Upper lobe of left lung (tissue), 6 donors: ENCODE results near the gene BTN3A1. TPM values are rescaled to one million over a fixed set of nuclear protein-coding genes. Genes with fewer than 3 reads are reported as not detected.

ENCODE experiments used
- ATAC-seq, 2 donors: fragments of 200-7000 bp; cut with Tn5 transposase; one replicate each; pipeline ENCODE4 v1.9.1; 2022; ENCODE audit warnings: mild to moderate bottlenecking in 2 of 2, moderate library complexity in 2 of 2; ENCODE audit not compliant: low FRiP score in 2 of 2
- DNase-seq, 2 donors: peaks; one replicate each; pipeline ENCODE4 v3.0.0-alpha.2; 2019 to 2020
- H3K27ac ChIP-seq, 4 donors: fragments of 200-600 bp; sonication (generic); one replicate each; pipeline ENCODE4 v1.5.1; 2016 to 2019
- H3K27me3 ChIP-seq, 4 donors: fragments of 200-600 bp; sonication (generic); one replicate each; pipeline ENCODE4 v1.5.1; 2017 to 2019
- H3K36me3 ChIP-seq, 4 donors: fragments of 200-600 bp; sonication (generic); one replicate each; pipeline ENCODE4 v1.5.1; 2016 to 2019
- H3K4me1 ChIP-seq, 4 donors: fragments of 200-600 bp; sonication (generic); one replicate each; pipeline ENCODE4 v1.5.1; 2018 to 2019
- H3K4me3 ChIP-seq, 4 donors: fragments of 200-600 bp; sonication (generic); one replicate each; pipeline ENCODE4 v1.5.1; 2017 to 2019; ENCODE audit warnings: mild to moderate bottlenecking in 2 of 4, moderate library complexity in 1 of 4
- H3K9me3 ChIP-seq, 4 donors: fragments of 200-600 bp; sonication (generic); one replicate each; pipeline ENCODE4 v1.5.1; 2018 to 2019
- CTCF ChIP-seq, 6 experiments: fragments of 450-650 bp in 4 of 6; fragments of 200-600 bp in 2 of 6; sonication (generic) in 2 of 6; IDR thresholded peaks; one replicate each; pipeline ENCODE4 v1.5.1; 2016 to 2019; ENCODE audit warnings: antibody characterized with exemption in 6 of 6
- EP300 ChIP-seq, 4 donors: sonication (generic); formaldehyde crosslinking; IDR thresholded peaks; one replicate each; pipeline ENCODE4 v1.5.1; 2017; ENCODE audit warnings: antibody characterized with exemption in 4 of 4, control low read depth in 2 of 4
- POLR2A ChIP-seq, 4 donors: fragments of 450-650 bp; IDR thresholded peaks; one replicate each; pipeline ENCODE4 v1.5.1; 2016 to 2017; ENCODE audit warnings: antibody characterized with exemption in 4 of 4, mild to moderate bottlenecking in 2 of 4
- POLR2AphosphoS5 ChIP-seq, 2 donors: sonication (generic); formaldehyde crosslinking; IDR thresholded peaks; one replicate each; pipeline ENCODE4 v1.5.1; 2017; ENCODE audit warnings: antibody characterized with exemption in 2 of 2
- WGBS, 2 donors: methylation state at CpG; one replicate each; pipeline ENCODE4 v1.1.5; 2017 to 2018; 5-methylcytosine and 5-hydroxymethylcytosine counted together
- total RNA-seq, 6 donors: library from RNA; depleted of rRNA in 4 of 6; stranded (reverse); fragments of >200 nt in 4 of 6; gene quantifications; one replicate each; pipeline versions ENCODE4 v1.1.0 to v1.2.1, GENCODE V29; 2016 to 2021
- donor health status: DM: no; HTN: no; CAD: no; lungs with moderate emphysema.
- donor health status: DM: no; HTN: yes; CAD: no; lungs with severe emphysema.

BTN3A1 gene
- total RNA-seq, 6 donors from 2014 or later, result 24.9 to 55.8 (median 34.6) TPM

GRCh38 chr6:26436018-26436417 is 33.9 kb downstream of the BTN3A1 start:
- ATAC-seq (no peak), DNase-seq (no peak)
- Histone ChIP-seq H3K4me1 (peaks cover 3 to 13% (median 8%) of the 10 kb centered on the region in 4 donors), H3K4me3 (no peak overlapping the region), H3K9me3 (peaks cover 0 to 3% (median 0%) of the 10 kb centered on the region in 4 donors), H3K36me3 (peaks cover 0 to 8% (median under 1%) of the 10 kb centered on the region in 4 donors), H3K27ac (no peak overlapping the region), H3K27me3 (no peaks in the 10 kb centered on the region)
- TF ChIP-seq POLR2AphosphoS5 (IDR thresholded peaks at IDR 0.05), result no peak
- no peak for TF ChIP-seq CTCF (IDR thresholded peaks at IDR 0.05)
- TF ChIP-seq POLR2A (IDR thresholded peaks at IDR 0.05), result no peak
- no peak for TF ChIP-seq EP300 (IDR thresholded peaks at IDR 0.05)
- WGBS, 2 donors, result 81 to 99% methylated on average over 4 of the region's 4 CpGs

- DNase-seq, result no peak
- Histone ChIP-seq H3K27ac (no peak overlapping the region), H3K9me3 (peaks cover 0 to 3% (median 0%) of the 10 kb centered on the region in 4 donors), H3K4me3 (no peak overlapping the region), H3K27me3 (no peaks in the 10 kb centered on the region), H3K4me1 (peaks cover 12 to 25% (median 16%) of the 10 kb centered on the region in 4 donors), H3K36me3 (no peaks in the 10 kb centered on the region)
- WGBS, 2 donors, result 58 to 78% methylated on average over 1 of the region's 1 CpG
- no peak for ATAC-seq
- TF ChIP-seq CTCF (IDR thresholded peaks at IDR 0.05) (no peak), POLR2A (IDR thresholded peaks at IDR 0.05) (no peak), EP300 (IDR thresholded peaks at IDR 0.05) (no peak), POLR2AphosphoS5 (IDR thresholded peaks at IDR 0.05) (no peak)
These were observed 35.5 kb downstream of the BTN3A1 start for GRCh38 chr6:26437550-26437949.

GRCh38 chr6:26438000-26438399 is 35.9 kb downstream of the BTN3A1 start:
- Histone ChIP-seq H3K4me1 (peaks cover 14 to 25% (median 16%) of the 10 kb centered on the region in 4 donors), H3K4me3 (no peak overlapping the region), H3K9me3 (peaks cover 0 to 3% (median 0%) of the 10 kb centered on the region in 4 donors), H3K27ac (no peak overlapping the region), H3K36me3 (no peaks in the 10 kb centered on the region), H3K27me3 (no peaks in the 10 kb centered on the region)
- no peak for ATAC-seq
- TF ChIP-seq POLR2AphosphoS5 (IDR thresholded peaks at IDR 0.05), result no peak
- TF ChIP-seq POLR2A (IDR thresholded peaks at IDR 0.05), result no peak
- DNase-seq, result no peak
- 96 to 100% methylated on average over 1 of the region's 1 CpG for WGBS, 2 donors

- Histone ChIP-seq H3K4me3 (peak overlapping the region in 3 of 4 donors; percentile 51 to 67 (median 61)), H3K27ac (peak overlapping the region; percentile 75 to 91 (median 90)), H3K4me1 (peaks cover 14 to 25% (median 18%) of the 10 kb centered on the region in 4 donors), H3K36me3 (peaks cover 0 to 4% (median 0%) of the 10 kb centered on the region in 4 donors), H3K9me3 (peaks cover 0 to under 1% (median 0%) of the 10 kb centered on the region in 4 donors), H3K27me3 (no peaks in the 10 kb centered on the region)
- no peak for TF ChIP-seq POLR2AphosphoS5 (IDR thresholded peaks at IDR 0.05)
- no peak for TF ChIP-seq CTCF (IDR thresholded peaks at IDR 0.05)
- ATAC-seq (no peak), DNase-seq (no peak)
- WGBS, 2 donors, result 46 to 50% methylated on average over 7 of the region's 7 CpGs
These were observed 37.4 kb downstream of the BTN3A1 start for GRCh38 chr6:26439151-26440125.

- H3K36me3 ChIP-seq, result peaks cover 0 to 8% (median 0%) of the 10 kb centered on the region in 4 donors
- H3K9me3 ChIP-seq, result no peaks in the 10 kb centered on the region
- 3 to 8% methylated on average over 2 of the region's 2 CpGs for WGBS, 2 donors
- peak overlapping the region; percentile 75 to 91 (median 90) for H3K27ac ChIP-seq
- peaks cover 21 to 29% (median 23%) of the 10 kb centered on the region in 4 donors for H3K4me1 ChIP-seq
- DNase-seq, result no peak
- H3K4me3 ChIP-seq, result peak overlapping the region in 3 of 4 donors; percentile 51 to 67 (median 61)
- H3K27me3 ChIP-seq, result no peaks in the 10 kb centered on the region
- TF ChIP-seq POLR2AphosphoS5 (IDR thresholded peaks at IDR 0.05) (no peak), POLR2A (IDR thresholded peaks at IDR 0.05) (no peak), CTCF (IDR thresholded peaks at IDR 0.05) (no peak)
- ATAC-seq, result no peak
These were observed 38.9 kb downstream of the BTN3A1 start for GRCh38 chr6:26440977-26441358.
